WTC11 (cell line): ENCODE measurements around the gene RFTN1.

Experiments used
- CREB1 ChIP-seq: sonication (generic); formaldehyde crosslinking; IDR thresholded peaks from 2 replicates; pipeline ENCODE4 v1.8.0; 2023; ENCODE audit warnings: mild to moderate bottlenecking, missing genetic modification reagents
- FOXK1 ChIP-seq: sonication (generic); formaldehyde crosslinking; IDR thresholded peaks from 2 replicates; pipeline ENCODE4 v1.8.0; 2022; ENCODE audit warnings: mild to moderate bottlenecking, moderate library complexity, missing genetic modification reagents
- JUN ChIP-seq: sonication (generic); formaldehyde crosslinking; IDR thresholded peaks from 2 replicates; pipeline ENCODE4 v1.8.0; 2023; ENCODE audit warnings: mild to moderate bottlenecking, missing genetic modification reagents
- OVOL2 ChIP-seq: fragments of 250-450 bp; sonication (Bioruptor Pico); IDR thresholded peaks from 2 replicates; pipeline ENCODE4 v1.9.0; 2021; ENCODE audit warnings: mild to moderate bottlenecking, borderline replicate concordance
- TF ChIP-seq, protein P1 (sequence below): sonication (generic); formaldehyde crosslinking; IDR thresholded peaks from 2 replicates; pipeline ENCODE4 v1.8.1; 2023; ENCODE audit warnings: mild to moderate bottlenecking, missing genetic modification reagents, moderate library complexity
- TF ChIP-seq, protein P2 (sequence below): fragments of 200-600 bp; IDR thresholded peaks from 2 replicates; pipeline ENCODE4 v1.8.0; 2022; ENCODE audit warnings: antibody characterized with exemption

DNA sequence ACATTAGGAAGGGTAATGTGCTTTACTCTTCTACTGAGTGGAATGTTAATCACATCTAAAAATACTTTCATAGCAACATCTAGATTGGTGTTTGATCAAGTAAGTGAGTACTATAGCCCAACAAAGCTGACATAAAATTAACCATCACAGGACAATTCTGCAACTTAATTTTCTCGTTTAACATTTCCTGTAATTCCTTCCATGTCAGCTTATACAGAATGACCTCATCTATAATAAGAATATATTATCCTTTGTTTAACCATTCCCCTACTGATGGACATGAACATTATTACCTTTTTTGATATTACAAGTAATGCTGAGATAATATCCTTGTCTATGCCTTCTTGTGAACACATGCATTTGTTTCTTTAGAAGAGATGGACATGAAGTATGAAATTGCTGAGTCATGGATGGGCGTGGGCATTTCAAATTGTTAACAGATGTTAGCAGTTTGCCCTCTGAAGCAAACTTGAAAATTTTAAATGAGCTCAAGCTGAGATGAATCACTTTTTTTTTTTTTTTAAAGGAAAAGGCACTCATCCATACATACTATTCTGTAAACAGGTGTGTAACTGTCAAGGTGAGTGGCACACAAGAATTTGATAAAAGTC lies 163.4 kb downstream of the RFTN1 start:
- TF ChIP-seq JUN (CRISPR knock-in tag): no peak
- TF ChIP-seq, protein P1, sequence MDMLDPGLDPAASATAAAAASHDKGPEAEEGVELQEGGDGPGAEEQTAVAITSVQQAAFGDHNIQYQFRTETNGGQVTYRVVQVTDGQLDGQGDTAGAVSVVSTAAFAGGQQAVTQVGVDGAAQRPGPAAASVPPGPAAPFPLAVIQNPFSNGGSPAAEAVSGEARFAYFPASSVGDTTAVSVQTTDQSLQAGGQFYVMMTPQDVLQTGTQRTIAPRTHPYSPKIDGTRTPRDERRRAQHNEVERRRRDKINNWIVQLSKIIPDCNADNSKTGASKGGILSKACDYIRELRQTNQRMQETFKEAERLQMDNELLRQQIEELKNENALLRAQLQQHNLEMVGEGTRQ (CRISPR knock-in tag): no peak
- TF ChIP-seq CREB1 (CRISPR knock-in tag): no peak
- TF ChIP-seq, protein P2, sequence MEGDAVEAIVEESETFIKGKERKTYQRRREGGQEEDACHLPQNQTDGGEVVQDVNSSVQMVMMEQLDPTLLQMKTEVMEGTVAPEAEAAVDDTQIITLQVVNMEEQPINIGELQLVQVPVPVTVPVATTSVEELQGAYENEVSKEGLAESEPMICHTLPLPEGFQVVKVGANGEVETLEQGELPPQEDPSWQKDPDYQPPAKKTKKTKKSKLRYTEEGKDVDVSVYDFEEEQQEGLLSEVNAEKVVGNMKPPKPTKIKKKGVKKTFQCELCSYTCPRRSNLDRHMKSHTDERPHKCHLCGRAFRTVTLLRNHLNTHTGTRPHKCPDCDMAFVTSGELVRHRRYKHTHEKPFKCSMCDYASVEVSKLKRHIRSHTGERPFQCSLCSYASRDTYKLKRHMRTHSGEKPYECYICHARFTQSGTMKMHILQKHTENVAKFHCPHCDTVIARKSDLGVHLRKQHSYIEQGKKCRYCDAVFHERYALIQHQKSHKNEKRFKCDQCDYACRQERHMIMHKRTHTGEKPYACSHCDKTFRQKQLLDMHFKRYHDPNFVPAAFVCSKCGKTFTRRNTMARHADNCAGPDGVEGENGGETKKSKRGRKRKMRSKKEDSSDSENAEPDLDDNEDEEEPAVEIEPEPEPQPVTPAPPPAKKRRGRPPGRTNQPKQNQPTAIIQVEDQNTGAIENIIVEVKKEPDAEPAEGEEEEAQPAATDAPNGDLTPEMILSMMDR: no peak
- no peak for TF ChIP-seq OVOL2 (CRISPR knock-in tag)
- no peak for TF ChIP-seq FOXK1 (CRISPR knock-in tag)
